H9 (cell line): Measurements from ENCODE around the gene COA5. TPM values are rescaled to one million over a fixed set of nuclear protein-coding genes. Genes with fewer than 3 reads are reported as not detected.

Source experiments
- DNase-seq: peaks from one replicate; pipeline ENCODE4 v3.0.0-alpha.2; 2017
- H2AFZ ChIP-seq: one replicate; pipeline ENCODE4 v1.6.1; 2013; ENCODE audit warnings: mild to moderate bottlenecking, low read length, control low read depth, moderate library complexity
- H2AK5ac ChIP-seq: 2 replicates; pipeline ENCODE4 v1.6.1; 2013; ENCODE audit warnings: low read length, control low read depth, mixed read lengths; ENCODE audit not compliant: insufficient read length
- H2BK120ac ChIP-seq: one replicate; pipeline ENCODE4 v1.6.1; 2013; ENCODE audit warnings: low read depth, mild to moderate bottlenecking, low read length, control low read depth, inconsistent platforms; ENCODE audit not compliant: poor library complexity, severe bottlenecking
- H2BK12ac ChIP-seq: 2 replicates; pipeline ENCODE4 v1.6.1; 2013; ENCODE audit warnings: low read length, control low read depth, mixed read lengths, low read depth; ENCODE audit not compliant: insufficient read length
- H2BK15ac ChIP-seq: 2 replicates; pipeline ENCODE4 v1.6.1; 2013; ENCODE audit warnings: low read depth, low read length, control low read depth
- H2BK20ac ChIP-seq: one replicate; pipeline ENCODE4 v1.6.1; 2013; ENCODE audit warnings: low read depth, mild to moderate bottlenecking, low read length, control low read depth, inconsistent platforms; ENCODE audit not compliant: poor library complexity, severe bottlenecking
- H2BK5ac ChIP-seq: 2 replicates; pipeline ENCODE4 v1.6.1; 2013; ENCODE audit warnings: low read length, control low read depth, mixed read lengths; ENCODE audit not compliant: insufficient read length
- H3K14ac ChIP-seq: 2 replicates; pipeline ENCODE4 v1.6.1; 2013; ENCODE audit warnings: low read length, control low read depth; ENCODE audit not compliant: insufficient read depth
- H3K18ac ChIP-seq: 2 replicates; pipeline ENCODE4 v1.6.1; 2013; ENCODE audit warnings: low read depth, mild to moderate bottlenecking, mixed read lengths, low read length, control low read depth; ENCODE audit not compliant: insufficient read length
- H3K23ac ChIP-seq: 2 replicates; pipeline ENCODE4 v1.6.1; 2013; ENCODE audit warnings: low read length, control low read depth, mixed read lengths, low read depth; ENCODE audit not compliant: insufficient read length
- H3K23me2 ChIP-seq: 2 replicates; pipeline ENCODE4 v1.6.1; 2013; ENCODE audit warnings: low read depth, mild to moderate bottlenecking, mixed read lengths, low read length, control low read depth; ENCODE audit not compliant: insufficient read length, poor library complexity, severe bottlenecking
- H3K27ac ChIP-seq: 2 replicates; pipeline ENCODE4 v1.5.1; 2013; ENCODE audit warnings: low read length, control low read depth, mixed read lengths, low read depth; ENCODE audit not compliant: insufficient read length
- H3K27me3 ChIP-seq: 2 replicates; pipeline ENCODE4 v1.6.1; 2013; ENCODE audit warnings: low read length, control low read depth, inconsistent platforms; ENCODE audit not compliant: insufficient read depth
- H3K4ac ChIP-seq: 2 replicates; pipeline ENCODE4 v1.6.1; 2013; ENCODE audit warnings: low read depth, mild to moderate bottlenecking, control low read depth, inconsistent platforms, low read length, moderate library complexity
- H3K4me1 ChIP-seq: 2 replicates; pipeline ENCODE4 v1.6.1; 2013; ENCODE audit warnings: low read length, control low read depth, inconsistent platforms; ENCODE audit not compliant: insufficient read depth
- H3K4me2 ChIP-seq: 2 replicates; pipeline ENCODE4 v1.6.1; 2013; ENCODE audit warnings: low read length, control low read depth, mixed read lengths; ENCODE audit not compliant: insufficient read length, insufficient read depth
- H3K56ac ChIP-seq: 2 replicates; pipeline ENCODE4 v1.6.1; 2013; ENCODE audit warnings: low read depth, mild to moderate bottlenecking, mixed read lengths, low read length, control low read depth; ENCODE audit not compliant: insufficient read length
- H3K79me1 ChIP-seq: 2 replicates; pipeline ENCODE4 v1.6.1; 2013; ENCODE audit warnings: low read depth, mild to moderate bottlenecking, moderate library complexity, low read length, control low read depth, inconsistent platforms; ENCODE audit not compliant: insufficient read depth, poor library complexity, severe bottlenecking
- H3K79me2 ChIP-seq: 2 replicates; pipeline ENCODE4 v1.6.1; 2013; ENCODE audit warnings: low read length, control low read depth, inconsistent platforms; ENCODE audit not compliant: insufficient read depth
- H3K9ac ChIP-seq: 2 replicates; pipeline ENCODE4 v1.6.1; 2013; ENCODE audit warnings: low read length, control low read depth, mixed read lengths; ENCODE audit not compliant: insufficient read length; ENCODE audit errors: extremely low read depth
- H3K9me3 ChIP-seq: one replicate; pipeline ENCODE4 v1.6.1; 2013; ENCODE audit warnings: low read depth, low read length, inconsistent platforms; ENCODE audit not compliant: control insufficient read depth
- H3T11ph ChIP-seq: one replicate; pipeline ENCODE4 v1.6.1; 2013; ENCODE audit warnings: mild to moderate bottlenecking, low read length, control low read depth, inconsistent platforms
- H4K20me1 ChIP-seq: one replicate; pipeline ENCODE4 v1.6.1; 2013; ENCODE audit not compliant: control insufficient read depth, insufficient read length, insufficient read depth
- H4K5ac ChIP-seq: 2 replicates; pipeline ENCODE4 v1.6.1; 2013; ENCODE audit warnings: low read depth, mild to moderate bottlenecking, mixed read lengths, low read length, control low read depth; ENCODE audit not compliant: insufficient read length
- H4K8ac ChIP-seq: replicated peaks from 2 replicates; pipeline ENCODE4 v1.6.1; 2013; ENCODE audit warnings: low read length, control low read depth, mixed read lengths, low read depth; ENCODE audit not compliant: insufficient read length
- H4K91ac ChIP-seq: 2 replicates; pipeline ENCODE4 v1.6.1; 2013; ENCODE audit warnings: low read depth, mild to moderate bottlenecking, moderate library complexity, mixed read lengths, low read length, control low read depth; ENCODE audit not compliant: insufficient read length
- H3K27ac Mint-ChIP-seq, 3 experiments: 2 replicates in 2 of 3; 3 replicates in 1 of 3; pipeline ENCODE4 v1.8.0; 2020 to 2021; ENCODE audit warnings: mixed read lengths in 3 of 3, mild to moderate bottlenecking in 1 of 3, moderate library complexity in 1 of 3
- H3K27me3 Mint-ChIP-seq: 2 replicates; pipeline ENCODE4 v1.8.0; 2021; ENCODE audit warnings: low read depth, mild to moderate bottlenecking, moderate library complexity, mixed read lengths
- H3K36me3 Mint-ChIP-seq, 3 experiments: 2 replicates in 2 of 3; 3 replicates in 1 of 3; pipeline ENCODE4 v1.8.0; 2020 to 2021; ENCODE audit warnings: low read depth in 3 of 3, mixed read lengths in 3 of 3; ENCODE audit not compliant: insufficient read depth in 1 of 3
- H3K4me1 Mint-ChIP-seq, 2 experiments: 2 replicates each; pipeline ENCODE4 v1.8.0; 2020; ENCODE audit warnings: mixed read lengths in 2 of 2
- H3K4me3 Mint-ChIP-seq, 2 experiments: 2 replicates in 1 of 2; 3 replicates in 1 of 2; pipeline ENCODE4 v1.8.0; 2020 to 2021; ENCODE audit warnings: mild to moderate bottlenecking in 2 of 2, mixed read lengths in 2 of 2, moderate library complexity in 1 of 2
- H3K9me3 Mint-ChIP-seq, 2 experiments: 2 replicates in 1 of 2; 3 replicates in 1 of 2; pipeline ENCODE4 v1.8.0; 2020; ENCODE audit warnings: mild to moderate bottlenecking in 2 of 2, mixed read lengths in 2 of 2, moderate library complexity in 1 of 2
- CTCF ChIP-seq: fragments of 200-600 bp; sonication (generic); conservative IDR thresholded peaks from 3 replicates; pipeline ENCODE4 v1.8.0; 2021; ENCODE audit warnings: antibody characterized with exemption, mild to moderate bottlenecking
- WGBS: extraction: QIAGEN DNeasy Blood & Tissue Kit; methylation state at CpG from one replicate; pipeline ENCODE4 v1.1.7; 2013; ENCODE audit warnings: missing lambda C conversion rate, low lambda C conversion rate, mixed read lengths; ENCODE audit not compliant: insufficient read length; ENCODE audit errors: extremely low coverage; 5-methylcytosine and 5-hydroxymethylcytosine counted together
- total RNA-seq: library from RNA; stranded (reverse); gene quantifications from 2 replicates; pipeline ENCODE4 v1.2.1, GENCODE V29; 2021

Gene COA5
- total RNA-seq, 1 experiment from 2014 or later = 23.6 TPM

- Histone ChIP-seq H3K27ac (no peak overlapping the region), H4K8ac (no peak overlapping the region), H2BK5ac (no peak overlapping the region), H2BK120ac (no peak overlapping the region), H4K91ac (no peak overlapping the region), H3K27me3 (no peaks in the 10 kb centered on the region), H3K79me1 (peaks cover 7% of the 10 kb centered on the region), H2AK5ac (no peak overlapping the region), H2BK20ac (no peak overlapping the region), H4K5ac (no peak overlapping the region), H3K4me2 (peak overlapping the region; percentile 97), H3K79me2 (peaks cover 15% of the 10 kb centered on the region; the same call in 1 of the 2 replicates), H3K18ac (no peak overlapping the region), H3T11ph (no peak overlapping the region), H2BK15ac (no peak overlapping the region), H3K14ac (no peak overlapping the region; the same call in 1 of the 2 replicates), H4K20me1 (peaks cover 4% of the 10 kb centered on the region), H3K23me2 (peaks cover 14% of the 10 kb centered on the region), H3K56ac (no peak overlapping the region), H2AFZ (no peak overlapping the region), H3K23ac (no peak overlapping the region), H3K4ac (no peak overlapping the region), H2BK12ac (no peak overlapping the region), H3K4me1 (no peaks in the 10 kb centered on the region; the same call in 1 of the 2 replicates), H3K9me3 (no peaks in the 10 kb centered on the region), H3K9ac (peak overlapping the region; percentile 86)
- Mint-ChIP-seq H3K27me3 (no peaks in the 10 kb centered on the region), H3K4me3 (peak overlapping the region; percentile 85 to 86), H3K27ac (no peak overlapping the region), H3K36me3 (peaks cover 4 to 40% (median 36%) of the 10 kb centered on the region in 3 experiments; a peak in 6 of 7 replicates), H3K9me3 (no peaks in the 10 kb centered on the region), H3K4me1 (peaks cover 18 to 21% of the 10 kb centered on the region in 2 experiments)
- no CpG with 5 or more reads among the region's 6 CpGs for WGBS
- TF ChIP-seq CTCF = no peak
- no peak for DNase-seq
These were observed 1.2 kb downstream of the COA5 start for GRCh38 chr2:98607104-98607503.
